ENCODE measurements around the gene EPRS1.
"Not testable (repeated sequence)": the region's sequence is repeated elsewhere in the genome, so short reads cannot be mapped to it uniquely, and the experiment has no call there.

Gene EPRS1

GRCh38 chr1:220046052-220046930, at the start of gene EPRS1:
Gene EPRS1, minus strand, starts transcription at chr1:220046505. Its CDS starts 117 bp downstream, at chr1:220046388.
- peak; percentile 98 for DNase-seq
- in situ Hi-C loops (cut with MboI; ENCODE audit: low pct_unique_long_range_greater_than_20kb, low sequenced_read_pairs), result no loop called here

- in situ Hi-C loops (cut with MboI; ENCODE audit: low pct_unique_long_range_greater_than_20kb, low sequenced_read_pairs), result no loop called here
- DNase-seq, result peak; percentile 76
Measured at GRCh38 chr1:220094016-220094911, 48.0 kb upstream of the EPRS1 start, which contains the start of gene IARS2. Gene IARS2, plus strand, starts transcription at chr1:220094132. Its CDS starts 85 bp downstream, at chr1:220094217.

GRCh38 chr1:220093361-220094015, 47.2 kb upstream of the EPRS1 start:
- DNase-seq, result no peak
- in situ Hi-C loops (cut with MboI; ENCODE audit: low pct_unique_long_range_greater_than_20kb, low sequenced_read_pairs), result no loop called here

GRCh38 chr1:220092694-220093093, 46.4 kb upstream of the EPRS1 start:
- DNase-seq, result no peak
- in situ Hi-C loops (cut with MboI; ENCODE audit: low pct_unique_long_range_greater_than_20kb, low sequenced_read_pairs), result no loop called here

GRCh38 chr1:220089650-220090556, 43.6 kb upstream of the EPRS1 start, which contains the start of gene BPNT1:
Gene BPNT1, minus strand, starts transcription at chr1:220089788. Its CDS starts 9,942 bp downstream, at chr1:220079846.
- in situ Hi-C loops (cut with MboI; ENCODE audit: low pct_unique_long_range_greater_than_20kb, low sequenced_read_pairs), result no loop called here
- peak; percentile 94 for DNase-seq

GRCh38 chr1:220086261-220086686, 40.0 kb upstream of the EPRS1 start:
- peak; percentile 11 for DNase-seq
- in situ Hi-C loops (cut with MboI; ENCODE audit: low pct_unique_long_range_greater_than_20kb, low sequenced_read_pairs), result not testable (repeated sequence)

GRCh38 chr1:220084460-220084859, 38.2 kb upstream of the EPRS1 start:
- no peak for DNase-seq
- in situ Hi-C loops (cut with MboI; ENCODE audit: low pct_unique_long_range_greater_than_20kb, low sequenced_read_pairs), result no loop called here

- peak; percentile 6 for DNase-seq
- in situ Hi-C loops (cut with MboI; ENCODE audit: low pct_unique_long_range_greater_than_20kb, low sequenced_read_pairs), result no loop called here
Measured at GRCh38 chr1:220077887-220078286, 31.6 kb upstream of the EPRS1 start.

GRCh38 chr1:220076861-220077762, 30.8 kb upstream of the EPRS1 start:
- in situ Hi-C loops (cut with MboI; ENCODE audit: low pct_unique_long_range_greater_than_20kb, low sequenced_read_pairs), result no loop called here

GRCh38 chr1:220067269-220068204, 21.2 kb upstream of the EPRS1 start:
- in situ Hi-C loops (cut with MboI; ENCODE audit: low pct_unique_long_range_greater_than_20kb, low sequenced_read_pairs), result no loop called here

More at GRCh38 chr1:220076861-220077762, 30.8 kb upstream of the EPRS1 start:
- DNase-seq, result no peak

GRCh38 chr1:220062629-220063028, 16.3 kb upstream of the EPRS1 start:
- DNase-seq, result no peak
- in situ Hi-C loops (cut with MboI; ENCODE audit: low pct_unique_long_range_greater_than_20kb, low sequenced_read_pairs), result no loop called here

More at GRCh38 chr1:220067269-220068204, 21.2 kb upstream of the EPRS1 start:
- DNase-seq, result no peak

- in situ Hi-C loops (cut with MboI; ENCODE audit: low pct_unique_long_range_greater_than_20kb, low sequenced_read_pairs), result no loop called here
- DNase-seq, result no peak
Measured at GRCh38 chr1:220060876-220061275, 14.6 kb upstream of the EPRS1 start.

GRCh38 chr1:220056374-220056773, 10.1 kb upstream of the EPRS1 start:
- in situ Hi-C loops (cut with MboI; ENCODE audit: low pct_unique_long_range_greater_than_20kb, low sequenced_read_pairs), result no loop called here

GRCh38 chr1:220045356-220046051, 801 bp downstream of the EPRS1 start:
- DNase-seq, result peak; percentile 55
- in situ Hi-C loops (cut with MboI; ENCODE audit: low pct_unique_long_range_greater_than_20kb, low sequenced_read_pairs), result no loop called here

More at GRCh38 chr1:220056374-220056773, 10.1 kb upstream of the EPRS1 start:
- no peak for DNase-seq

GRCh38 chr1:220044678-220045355, 1.5 kb downstream of the EPRS1 start:
- peak; percentile 45 for DNase-seq
- in situ Hi-C loops (cut with MboI; ENCODE audit: low pct_unique_long_range_greater_than_20kb, low sequenced_read_pairs), result no loop called here

Measured in KBM-7 (cell line).